CD4-positive, alpha-beta T cell treated with Interleukin-2 at 100 ng/mL for 4 hours (primary cell): Measurements from ENCODE around the gene PCSK6.

ENCODE experiments used
- DNase-seq: peaks from one replicate; pipeline ENCODE4 v3.0.0-alpha.2; 2020; ENCODE audit warnings: low spot score

Gene PCSK6

GRCh38 chr15:101325263-101326025, 164.1 kb downstream of the PCSK6 start:
- no peak for DNase-seq

- DNase-seq, result no peak
These were observed 164.9 kb downstream of the PCSK6 start for GRCh38 chr15:101324524-101325177.

GRCh38 chr15:101323793-101324523, 165.5 kb downstream of the PCSK6 start:
- no peak for DNase-seq

- DNase-seq, result no peak
These were observed 166.5 kb downstream of the PCSK6 start for GRCh38 chr15:101322854-101323477.

GRCh38 chr15:101322016-101322695, 167.4 kb downstream of the PCSK6 start:
- DNase-seq, result no peak

GRCh38 chr15:101320501-101321052, 168.9 kb downstream of the PCSK6 start:
- DNase-seq, result peak; percentile 56

GRCh38 chr15:101318839-101319238, 170.7 kb downstream of the PCSK6 start:
- no peak for DNase-seq

- DNase-seq, result no peak
These were observed 171.2 kb downstream of the PCSK6 start for GRCh38 chr15:101318147-101318819.

GRCh38 chr15:101317336-101317872, 172.1 kb downstream of the PCSK6 start:
- no peak for DNase-seq

- no peak for DNase-seq
These were observed 173.0 kb downstream of the PCSK6 start for GRCh38 chr15:101316529-101316928.

- DNase-seq, result no peak
These were observed 173.8 kb downstream of the PCSK6 start for GRCh38 chr15:101315736-101316135.

GRCh38 chr15:101314336-101315125, 175.0 kb downstream of the PCSK6 start:
- DNase-seq, result no peak

GRCh38 chr15:101313041-101313761, 176.3 kb downstream of the PCSK6 start:
- no peak for DNase-seq

GRCh38 chr15:101310508-101310907, 179.0 kb downstream of the PCSK6 start:
- no peak for DNase-seq

GRCh38 chr15:101310161-101310480, 179.4 kb downstream of the PCSK6 start:
- DNase-seq, result no peak

GRCh38 chr15:101309436-101310160, 179.9 kb downstream of the PCSK6 start:
- no peak for DNase-seq

GRCh38 chr15:101308604-101309435, 180.7 kb downstream of the PCSK6 start:
- no peak for DNase-seq
